Measurements from ENCODE around the gene SCGB1C1. TPM values are rescaled to one million over a fixed set of nuclear protein-coding genes. Genes with fewer than 3 reads are reported as not detected.

Gene SCGB1C1
- total RNA-seq, 6 experiments from 2014 or later, result not detected

- Mint-ChIP-seq H3K4me1 (ENCODE audit: low read depth) (peaks cover 27% of the 10 kb centered on the region), H3K4me3 (peak overlapping the region; percentile 100), H3K27me3 (ENCODE audit: insufficient read depth) (peaks cover 6% of the 10 kb centered on the region), H3K36me3 (ENCODE audit: low read depth) (peaks cover 31% of the 10 kb centered on the region), H3K27ac (peak overlapping the region; percentile 100), H3K9me3 (no peaks in the 10 kb centered on the region)
- DNase-seq, result no peak
- TF ChIP-seq, protein P1, sequence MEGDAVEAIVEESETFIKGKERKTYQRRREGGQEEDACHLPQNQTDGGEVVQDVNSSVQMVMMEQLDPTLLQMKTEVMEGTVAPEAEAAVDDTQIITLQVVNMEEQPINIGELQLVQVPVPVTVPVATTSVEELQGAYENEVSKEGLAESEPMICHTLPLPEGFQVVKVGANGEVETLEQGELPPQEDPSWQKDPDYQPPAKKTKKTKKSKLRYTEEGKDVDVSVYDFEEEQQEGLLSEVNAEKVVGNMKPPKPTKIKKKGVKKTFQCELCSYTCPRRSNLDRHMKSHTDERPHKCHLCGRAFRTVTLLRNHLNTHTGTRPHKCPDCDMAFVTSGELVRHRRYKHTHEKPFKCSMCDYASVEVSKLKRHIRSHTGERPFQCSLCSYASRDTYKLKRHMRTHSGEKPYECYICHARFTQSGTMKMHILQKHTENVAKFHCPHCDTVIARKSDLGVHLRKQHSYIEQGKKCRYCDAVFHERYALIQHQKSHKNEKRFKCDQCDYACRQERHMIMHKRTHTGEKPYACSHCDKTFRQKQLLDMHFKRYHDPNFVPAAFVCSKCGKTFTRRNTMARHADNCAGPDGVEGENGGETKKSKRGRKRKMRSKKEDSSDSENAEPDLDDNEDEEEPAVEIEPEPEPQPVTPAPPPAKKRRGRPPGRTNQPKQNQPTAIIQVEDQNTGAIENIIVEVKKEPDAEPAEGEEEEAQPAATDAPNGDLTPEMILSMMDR (IDR thresholded peaks at IDR 0.05), result no peak
Measured at GRCh38 chr11:210803-211180, 17.9 kb downstream of the SCGB1C1 start.

- DNase-seq, result no peak
- H3K4me3 Mint-ChIP-seq, result peak overlapping the region; percentile 100
- peaks cover 26% of the 10 kb centered on the region for H3K36me3 Mint-ChIP-seq (ENCODE audit: low read depth)
- peak overlapping the region; percentile 100 for H3K27ac Mint-ChIP-seq
- peaks cover 27% of the 10 kb centered on the region for H3K4me1 Mint-ChIP-seq (ENCODE audit: low read depth)
- peaks cover 10% of the 10 kb centered on the region for H3K27me3 Mint-ChIP-seq (ENCODE audit: insufficient read depth)
- no peaks in the 10 kb centered on the region for H3K9me3 Mint-ChIP-seq
- TF ChIP-seq, protein P1 (IDR thresholded peaks at IDR 0.05), result no peak
Measured at GRCh38 chr11:211295-211694, 18.4 kb downstream of the SCGB1C1 start.

DNA sequence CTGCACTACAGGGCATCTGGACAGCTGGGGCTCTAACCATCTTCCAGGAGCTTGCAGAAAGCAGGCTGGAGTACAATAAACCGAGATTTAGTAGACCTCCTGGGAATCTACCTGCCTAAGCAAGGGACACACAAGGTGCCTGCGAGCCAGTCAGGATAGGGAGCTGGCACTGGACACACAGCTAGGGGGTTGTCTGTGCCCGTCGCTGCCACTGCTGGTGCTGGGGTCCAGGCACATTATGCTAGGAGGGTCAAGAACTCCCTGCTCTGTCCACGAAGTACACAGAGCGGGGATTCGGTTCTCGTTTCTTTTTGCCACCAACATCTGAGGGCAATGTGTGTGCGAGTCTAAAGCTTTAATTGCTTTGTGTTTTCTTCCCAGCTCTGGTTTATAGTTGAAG lies 18.9 kb downstream of the SCGB1C1 start:
- Mint-ChIP-seq H3K4me3 (peak overlapping the region; percentile 100), H3K4me1 (ENCODE audit: low read depth) (peaks cover 27% of the 10 kb centered on the region), H3K27me3 (ENCODE audit: insufficient read depth) (peaks cover 10% of the 10 kb centered on the region), H3K9me3 (no peaks in the 10 kb centered on the region), H3K36me3 (ENCODE audit: low read depth) (peaks cover 22% of the 10 kb centered on the region), H3K27ac (peak overlapping the region; percentile 100)
- DNase-seq, result no peak
- TF ChIP-seq, protein P1 (IDR thresholded peaks at IDR 0.05), result no peak

DNA sequence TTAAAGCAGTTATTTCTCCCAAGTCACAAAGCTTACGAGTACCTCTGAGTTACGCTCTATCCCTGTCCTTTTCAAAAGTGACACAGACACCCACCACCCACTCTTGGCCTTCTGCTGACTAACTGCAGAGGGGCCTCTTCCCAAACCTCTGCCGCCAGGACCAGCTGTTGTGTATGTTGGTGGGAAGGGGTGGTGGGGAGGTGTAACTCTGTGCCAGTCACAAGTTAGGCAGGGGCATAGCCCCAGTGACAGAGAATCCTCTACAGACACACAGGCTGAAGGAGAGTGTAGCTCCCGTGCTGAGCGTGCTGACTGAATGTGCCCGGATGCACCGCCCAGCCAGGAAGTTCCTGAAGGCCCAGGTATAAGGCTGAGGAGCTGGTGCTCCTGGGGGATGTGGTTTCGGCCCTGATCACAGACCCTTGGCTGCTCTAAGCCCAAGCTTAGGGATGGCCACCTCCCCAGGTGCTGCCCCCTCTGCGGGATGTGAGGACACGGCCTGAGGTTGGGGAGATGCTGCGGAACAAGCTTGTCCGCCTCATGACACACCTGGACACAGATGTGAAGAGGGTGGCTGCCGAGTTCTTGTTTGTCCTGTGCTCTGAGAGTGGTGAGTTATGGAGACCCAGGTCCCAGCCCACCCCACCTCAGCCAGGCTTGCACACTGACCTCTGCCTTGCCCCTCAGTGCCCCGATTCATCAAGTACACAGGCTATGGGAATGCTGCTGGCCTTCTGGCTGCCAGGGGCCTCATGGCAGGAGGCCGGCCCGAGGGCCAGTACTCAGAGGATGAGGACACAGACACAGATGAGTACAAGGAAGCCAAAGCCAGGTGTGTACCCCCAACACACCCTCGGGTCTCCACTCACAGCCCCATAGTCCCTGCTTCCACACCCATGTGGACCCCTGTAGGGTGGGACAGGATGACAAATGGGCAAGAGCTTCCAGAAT lies 19.5 kb downstream of the SCGB1C1 start:
- peaks cover 10% of the 10 kb centered on the region for H3K27me3 Mint-ChIP-seq (ENCODE audit: insufficient read depth)
- TF ChIP-seq, protein P1 (IDR thresholded peaks at IDR 0.05), result no peak
- H3K9me3 Mint-ChIP-seq, result no peaks in the 10 kb centered on the region
- 0 out of 2 replicates have a peak overlapping the region, but pooled peaks have one; percentile 40 for H3K27ac Mint-ChIP-seq
- no peak for DNase-seq
- H3K4me3 Mint-ChIP-seq, result no peak overlapping the region
- peaks cover 27% of the 10 kb centered on the region for H3K4me1 Mint-ChIP-seq (ENCODE audit: low read depth)
- peaks cover 21% of the 10 kb centered on the region for H3K36me3 Mint-ChIP-seq (ENCODE audit: low read depth)

DNA sequence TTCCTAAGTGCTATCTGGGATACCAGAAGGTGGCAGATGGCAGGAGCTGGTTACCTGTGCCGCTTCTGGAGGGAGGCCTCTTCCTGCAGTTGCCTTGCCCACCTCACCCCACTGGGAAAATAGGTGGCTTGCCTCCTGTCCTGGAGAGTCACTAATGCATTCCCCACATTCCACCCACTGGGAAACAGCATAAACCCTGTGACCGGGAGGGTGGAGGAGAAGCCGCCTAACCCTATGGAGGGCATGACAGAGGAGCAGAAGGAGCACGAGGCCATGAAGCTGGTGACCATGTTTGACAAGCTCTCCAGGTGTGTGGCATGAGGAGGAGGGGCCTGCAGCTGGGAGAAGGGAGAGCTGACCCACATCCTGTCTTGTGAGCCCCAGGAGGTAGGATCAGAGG lies 20.2 kb downstream of the SCGB1C1 start:
- peaks cover 21% of the 10 kb centered on the region for H3K36me3 Mint-ChIP-seq (ENCODE audit: low read depth)
- peak overlapping the region; percentile 0; the same call in 1 of the 2 replicates for H3K27ac Mint-ChIP-seq
- peaks cover 27% of the 10 kb centered on the region for H3K4me1 Mint-ChIP-seq (ENCODE audit: low read depth)
- TF ChIP-seq, protein P1 (IDR thresholded peaks at IDR 0.05), result no peak
- no peak for DNase-seq
- H3K27me3 Mint-ChIP-seq (ENCODE audit: insufficient read depth), result peaks cover 7% of the 10 kb centered on the region
- no peaks in the 10 kb centered on the region for H3K9me3 Mint-ChIP-seq
- H3K4me3 Mint-ChIP-seq, result no peak overlapping the region

Measured in HFFc6 (cell line).